Cardiac atrium fibroblast (primary cell): ENCODE results near the gene DNAJC19. TPM values are rescaled to one million over a fixed set of nuclear protein-coding genes. Genes with fewer than 3 reads are reported as not detected.

Source experiments
- total RNA-seq: library from RNA; depleted of rRNA; stranded (reverse); fragments of >200 nt; gene quantifications from 2 replicates; pipeline ENCODE4 v1.2.3, GENCODE V29; 2015

DNAJC19 gene
- total RNA-seq, result 15.7 and 23.8 TPM in 2 replicates

GRCh38 chr3:180989291-180990163, at the start of gene DNAJC19:
TSS of gene DNAJC19 (minus strand) at chr3:180989736. CDS start at chr3:180989602, 134 bp downstream.

Other genes starting within 250 kb of the DNAJC19 start
- gene FXR1, start 77.1 kb downstream of the DNAJC19 start, total RNA-seq, result 76.9 and 82.5 TPM in 2 replicates